Measurements from ENCODE around the gene PTPRJ. TPM values are rescaled to one million over a fixed set of nuclear protein-coding genes. Genes with fewer than 3 reads are reported as not detected.

PTPRJ gene
- total RNA-seq, 1 donor from 2014 or later: 22.9 TPM

DNA sequence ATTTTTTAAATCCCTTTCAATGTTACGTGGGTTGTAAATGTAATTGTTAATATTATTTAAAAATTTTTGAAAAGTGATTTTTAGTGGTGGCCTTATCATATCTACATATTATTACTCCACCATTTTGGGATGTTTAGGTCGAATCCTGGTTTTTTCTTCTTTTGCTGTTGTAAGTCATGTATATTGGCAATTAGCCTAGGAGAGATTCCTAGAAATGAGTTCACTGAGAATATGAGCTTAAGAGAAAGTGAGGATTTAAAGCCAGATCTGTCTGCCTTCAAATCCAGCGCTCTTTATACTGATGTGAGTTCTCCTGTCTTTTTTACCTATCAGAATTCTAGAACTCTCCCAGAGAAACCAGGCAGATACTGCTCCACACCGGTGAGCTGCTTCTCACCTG lies 56.1 kb downstream of the PTPRJ start:
- H3K27me3 Mint-ChIP-seq (ENCODE audit: low read depth, unreplicated experiment): no peaks in the 10 kb centered on the region
- Histone ChIP-seq H3K4me3 (ENCODE audit: insufficient read depth, low read depth, low read length) (no peak overlapping the region), H4K20me1 (ENCODE audit: insufficient read depth, low read length) (peaks cover 74% of the 10 kb centered on the region), H3K9me3 (ENCODE audit: insufficient read depth, low read depth, low read length) (no peaks in the 10 kb centered on the region), H3K27ac (ENCODE audit: low read depth, low read length) (no peak overlapping the region), H3K9ac (ENCODE audit: low read length) (no peak overlapping the region), H3K4me2 (ENCODE audit: low read length) (no peak overlapping the region), H3K27me3 (ENCODE audit: insufficient read depth, low read length) (no peaks in the 10 kb centered on the region), H3K36me3 (ENCODE audit: insufficient read depth, low read length) (no peaks in the 10 kb centered on the region), H3K79me2 (ENCODE audit: insufficient read depth, low read length) (peaks cover 74% of the 10 kb centered on the region), H2AFZ (ENCODE audit: low read depth, low read length) (no peak overlapping the region), H3K4me1 (ENCODE audit: insufficient read depth, low read length) (peaks cover 17% of the 10 kb centered on the region)
- DNase-seq (ENCODE audit: low read depth) (peak; percentile 62), FAIRE-seq (no peak)
- no peak overlapping the region for H3K4me3 Mint-ChIP-seq (ENCODE audit: unreplicated experiment)
- TF ChIP-seq EZH2 (IDR thresholded peaks at IDR 0.05; ENCODE audit: insufficient read depth, low read length): no peak
- TF ChIP-seq, protein P1, sequence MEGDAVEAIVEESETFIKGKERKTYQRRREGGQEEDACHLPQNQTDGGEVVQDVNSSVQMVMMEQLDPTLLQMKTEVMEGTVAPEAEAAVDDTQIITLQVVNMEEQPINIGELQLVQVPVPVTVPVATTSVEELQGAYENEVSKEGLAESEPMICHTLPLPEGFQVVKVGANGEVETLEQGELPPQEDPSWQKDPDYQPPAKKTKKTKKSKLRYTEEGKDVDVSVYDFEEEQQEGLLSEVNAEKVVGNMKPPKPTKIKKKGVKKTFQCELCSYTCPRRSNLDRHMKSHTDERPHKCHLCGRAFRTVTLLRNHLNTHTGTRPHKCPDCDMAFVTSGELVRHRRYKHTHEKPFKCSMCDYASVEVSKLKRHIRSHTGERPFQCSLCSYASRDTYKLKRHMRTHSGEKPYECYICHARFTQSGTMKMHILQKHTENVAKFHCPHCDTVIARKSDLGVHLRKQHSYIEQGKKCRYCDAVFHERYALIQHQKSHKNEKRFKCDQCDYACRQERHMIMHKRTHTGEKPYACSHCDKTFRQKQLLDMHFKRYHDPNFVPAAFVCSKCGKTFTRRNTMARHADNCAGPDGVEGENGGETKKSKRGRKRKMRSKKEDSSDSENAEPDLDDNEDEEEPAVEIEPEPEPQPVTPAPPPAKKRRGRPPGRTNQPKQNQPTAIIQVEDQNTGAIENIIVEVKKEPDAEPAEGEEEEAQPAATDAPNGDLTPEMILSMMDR (IDR thresholded peaks at IDR 0.05; ENCODE audit: insufficient read depth, low read depth, low read length): no peak
- H3K27ac Mint-ChIP-seq (ENCODE audit: unreplicated experiment): no peak overlapping the region
- peaks cover 2% of the 10 kb centered on the region for H3K36me3 Mint-ChIP-seq (ENCODE audit: low read depth, unreplicated experiment)
- H3K4me1 Mint-ChIP-seq (ENCODE audit: low read depth, unreplicated experiment): peaks cover 21% of the 10 kb centered on the region
- H3K9me3 Mint-ChIP-seq (ENCODE audit: unreplicated experiment): no peaks in the 10 kb centered on the region

DNA sequence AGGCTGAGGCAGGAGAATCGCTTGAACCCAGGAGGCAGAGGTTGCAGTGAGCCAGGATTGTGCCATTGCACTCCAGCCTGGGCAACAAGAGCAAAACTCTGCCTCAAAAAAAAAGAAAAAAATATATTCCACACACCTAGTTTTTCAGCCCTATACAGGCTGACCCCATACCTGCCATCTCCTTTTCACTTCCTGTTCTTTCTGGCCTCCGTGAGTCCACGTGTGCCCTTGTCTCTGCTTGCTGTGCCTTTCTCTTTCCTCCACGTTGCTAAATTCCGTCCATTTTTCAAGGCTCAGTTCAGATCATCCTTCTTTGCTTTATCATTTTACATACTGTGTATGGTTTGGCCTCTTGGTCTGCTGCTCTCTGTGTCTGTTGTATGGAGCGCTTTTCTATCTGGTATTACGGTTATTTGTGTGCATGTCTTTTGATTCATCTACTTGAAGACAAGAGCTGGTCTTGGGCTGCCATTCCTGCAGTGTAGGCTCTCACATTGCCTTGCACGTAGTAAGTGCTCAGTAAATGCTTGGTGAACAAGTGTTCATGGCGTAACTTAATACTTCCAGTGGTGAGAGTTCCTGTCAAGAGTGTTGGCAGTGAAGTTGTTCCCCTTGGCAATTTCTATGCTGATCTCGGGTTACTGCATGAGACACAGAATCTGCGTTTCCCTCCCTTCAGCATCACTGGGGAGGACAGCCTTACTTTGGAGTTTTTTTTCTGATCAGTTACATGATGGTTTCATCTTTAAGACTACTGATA lies 57.5 kb downstream of the PTPRJ start:
- DNase-seq (ENCODE audit: low read depth) (peak; percentile 54), FAIRE-seq (no peak)
- no peak overlapping the region for H3K4me3 ChIP-seq (ENCODE audit: insufficient read depth, low read depth, low read length)
- no peaks in the 10 kb centered on the region for H3K36me3 ChIP-seq (ENCODE audit: insufficient read depth, low read length)
- Mint-ChIP-seq H3K9me3 (ENCODE audit: unreplicated experiment) (no peaks in the 10 kb centered on the region), H3K36me3 (ENCODE audit: low read depth, unreplicated experiment) (peaks cover under 1% of the 10 kb centered on the region), H3K27ac (ENCODE audit: unreplicated experiment) (no peak overlapping the region), H3K4me3 (ENCODE audit: unreplicated experiment) (no peak overlapping the region), H3K27me3 (ENCODE audit: low read depth, unreplicated experiment) (no peaks in the 10 kb centered on the region), H3K4me1 (ENCODE audit: low read depth, unreplicated experiment) (peaks cover 17% of the 10 kb centered on the region)
- H3K4me2 ChIP-seq (ENCODE audit: low read length): no peak overlapping the region
- H3K27ac ChIP-seq (ENCODE audit: low read depth, low read length): no peak overlapping the region
- peaks cover 76% of the 10 kb centered on the region for H4K20me1 ChIP-seq (ENCODE audit: insufficient read depth, low read length)
- no peaks in the 10 kb centered on the region for H3K27me3 ChIP-seq (ENCODE audit: insufficient read depth, low read length)
- no peak overlapping the region for H3K9ac ChIP-seq (ENCODE audit: low read length)
- peaks cover 71% of the 10 kb centered on the region for H3K79me2 ChIP-seq (ENCODE audit: insufficient read depth, low read length)
- H3K4me1 ChIP-seq (ENCODE audit: insufficient read depth, low read length): peaks cover 12% of the 10 kb centered on the region
- TF ChIP-seq, protein P1 (IDR thresholded peaks at IDR 0.05; ENCODE audit: insufficient read depth, low read depth, low read length): no peak
- TF ChIP-seq EZH2 (IDR thresholded peaks at IDR 0.05; ENCODE audit: insufficient read depth, low read length): no peak
- H3K9me3 ChIP-seq (ENCODE audit: insufficient read depth, low read depth, low read length): no peaks in the 10 kb centered on the region
- no peak overlapping the region for H2AFZ ChIP-seq (ENCODE audit: low read depth, low read length)

DNA sequence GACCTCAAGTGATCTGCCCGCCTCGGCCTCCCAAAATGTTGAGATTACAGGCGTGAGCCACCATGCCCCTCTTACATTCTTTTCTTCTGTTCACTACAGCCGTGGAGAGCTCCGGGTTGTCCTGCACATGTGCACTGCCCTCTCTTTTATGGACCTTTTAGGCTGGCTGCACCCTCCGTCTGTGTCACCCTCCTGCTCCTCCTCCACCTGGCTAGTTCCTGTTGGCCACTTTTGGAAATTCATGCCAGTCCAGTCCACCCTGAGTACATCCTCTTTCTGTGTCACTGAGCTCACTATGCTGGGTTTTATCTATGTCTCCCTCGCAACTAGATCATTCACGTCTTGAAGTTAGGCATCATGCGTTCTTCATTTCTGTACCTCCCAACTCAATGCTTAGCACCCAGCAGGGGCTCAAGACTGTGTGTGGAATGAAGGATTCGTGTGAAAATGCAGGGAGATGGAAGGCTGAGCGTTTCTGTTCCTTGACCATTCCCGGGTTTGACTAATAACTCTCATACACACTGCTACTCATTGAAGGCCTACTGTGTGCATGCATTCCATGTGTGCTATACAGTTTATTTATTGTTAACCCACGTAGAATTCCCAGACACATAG lies 60.6 kb downstream of the PTPRJ start:
- Histone ChIP-seq H3K9ac (ENCODE audit: low read length) (no peak overlapping the region), H3K4me3 (ENCODE audit: insufficient read depth, low read depth, low read length) (no peak overlapping the region), H4K20me1 (ENCODE audit: insufficient read depth, low read length) (peaks cover 77% of the 10 kb centered on the region), H3K9me3 (ENCODE audit: insufficient read depth, low read depth, low read length) (no peaks in the 10 kb centered on the region), H3K27me3 (ENCODE audit: insufficient read depth, low read length) (no peaks in the 10 kb centered on the region), H2AFZ (ENCODE audit: low read depth, low read length) (no peak overlapping the region), H3K36me3 (ENCODE audit: insufficient read depth, low read length) (no peaks in the 10 kb centered on the region), H3K27ac (ENCODE audit: low read depth, low read length) (no peak overlapping the region), H3K4me2 (ENCODE audit: low read length) (no peak overlapping the region), H3K79me2 (ENCODE audit: insufficient read depth, low read length) (peaks cover 73% of the 10 kb centered on the region), H3K4me1 (ENCODE audit: insufficient read depth, low read length) (peaks cover 9% of the 10 kb centered on the region)
- Mint-ChIP-seq H3K36me3 (ENCODE audit: low read depth, unreplicated experiment) (no peaks in the 10 kb centered on the region), H3K27ac (ENCODE audit: unreplicated experiment) (no peak overlapping the region), H3K4me1 (ENCODE audit: low read depth, unreplicated experiment) (peaks cover 12% of the 10 kb centered on the region), H3K27me3 (ENCODE audit: low read depth, unreplicated experiment) (no peaks in the 10 kb centered on the region), H3K9me3 (ENCODE audit: unreplicated experiment) (no peaks in the 10 kb centered on the region), H3K4me3 (ENCODE audit: unreplicated experiment) (no peak overlapping the region)
- DNase-seq (ENCODE audit: low read depth) (no peak), FAIRE-seq (no peak)
- no peak for TF ChIP-seq EZH2 (IDR thresholded peaks at IDR 0.05; ENCODE audit: insufficient read depth, low read length)
- TF ChIP-seq, protein P1 (IDR thresholded peaks at IDR 0.05; ENCODE audit: insufficient read depth, low read depth, low read length): no peak

Measured in astrocyte (in vitro differentiated cells and primary cell).